Panc1 (cell line): ENCODE data around the gene VAPA. TPM values are rescaled to one million over a fixed set of nuclear protein-coding genes. Genes with fewer than 3 reads are reported as not detected.

Experiments
- ATAC-seq: fragments of 200-7000 bp; cut with Tn5 transposase; 2 replicates; pipeline ENCODE4 v1.9.1; 2020; ENCODE audit warnings: mild to moderate bottlenecking, moderate library complexity
- BruUV-seq: library from RNA; stranded (reverse); fragments of 400-500 nt; replicated peaks from 2 replicates; lab custom pipeline; 2021; lab: Mats Ljungman, UMichigan
- CTCF ChIA-PET: fragments of 300-600 bp; sonication (Branson Sonifier 250); formaldehyde crosslinking; loops from one replicate; lab custom pipeline; 2022; ENCODE audit warnings: antibody characterized with exemption; lab: Charles Lee
- POLR2A ChIA-PET: fragments of 300-600 bp; sonication (Branson Sonifier 250); formaldehyde crosslinking; loops from one replicate; lab custom pipeline; 2022; ENCODE audit warnings: antibody characterized with exemption; lab: Charles Lee
- DNase-seq: peaks from one replicate; pipeline ENCODE4 v3.0.0-alpha.2; 2010; ENCODE audit warnings: low read depth, low spot score
- H3K27ac ChIP-seq: 2 replicates; pipeline ENCODE4 v1.5.1; 2011; ENCODE audit warnings: mild to moderate bottlenecking, low read length, inconsistent platforms
- H3K27me3 ChIP-seq: fragments of 200-500 bp; sonication (Bioruptor generic); 2 replicates; pipeline ENCODE4 v1.6.0; 2014; ENCODE audit warnings: low read length, inconsistent platforms; ENCODE audit not compliant: control insufficient read depth, insufficient read depth
- H3K36me3 ChIP-seq: fragments of 200-500 bp; sonication (Bioruptor generic); 2 replicates; pipeline ENCODE4 v1.5.1; 2014; ENCODE audit warnings: inconsistent platforms, mild to moderate bottlenecking, low read length, moderate library complexity; ENCODE audit not compliant: control insufficient read depth, insufficient read depth
- H3K4me1 ChIP-seq: 2 replicates; pipeline ENCODE4 v1.5.1; 2011; ENCODE audit warnings: inconsistent platforms, mild to moderate bottlenecking, low read length, moderate library complexity; ENCODE audit not compliant: control insufficient read depth, insufficient read depth
- H3K4me3 ChIP-seq, 2 experiments: 2 replicates each; pipeline ENCODE4 v1.5.1; 2011 to 2012; ENCODE audit warnings: low read depth in 2 of 2, low read length in 2 of 2, mild to moderate bottlenecking in 2 of 2, inconsistent platforms in 1 of 2, moderate library complexity in 1 of 2
- H3K9me3 ChIP-seq: fragments of 200-500 bp; sonication (Bioruptor generic); 2 replicates; pipeline ENCODE4 v1.5.1; 2014; ENCODE audit warnings: low read depth, mild to moderate bottlenecking, inconsistent platforms, low read length, moderate library complexity; ENCODE audit not compliant: control insufficient read depth, insufficient read depth
- POLR2AphosphoS5 ChIP-seq: IDR thresholded peaks from 2 replicates; pipeline ENCODE4 v1.6.1; 2012; ENCODE audit warnings: mild to moderate bottlenecking, low read depth, low read length, moderate library complexity
- SIN3A ChIP-seq: IDR thresholded peaks from 2 replicates; pipeline ENCODE4 v1.6.1; 2012; ENCODE audit warnings: low read depth, mild to moderate bottlenecking, low read length, moderate library complexity, borderline replicate concordance; ENCODE audit not compliant: insufficient read depth
- TCF7L2 ChIP-seq: IDR thresholded peaks from 2 replicates; pipeline ENCODE4 v1.6.1; 2011; ENCODE audit warnings: mild to moderate bottlenecking, low read depth, low read length, inconsistent platforms
- in situ Hi-C: cut with HindIII; loops from 2 replicates; pipeline ENCODE4 v1.10.0; 2016; ENCODE audit warnings: low sequenced_read_pairs, low pct_unique_long_range_greater_than_20kb
- intact Hi-C: fragments of 100-400 bp; cut with micrococcal nuclease; formaldehyde crosslinking; loops from one replicate; pipeline ENCODE4 v1.10.0; 2022; ENCODE audit not compliant: unreplicated experiment
- total RNA-seq: library from RNA; stranded (reverse); gene quantifications from one replicate; pipeline ENCODE4 v1.2.1, GENCODE V29; 2021; ENCODE audit not compliant: unreplicated experiment
- TF ChIP-seq, protein P1 (sequence below): fragments of 450-650 bp; IDR thresholded peaks from 2 replicates; pipeline ENCODE4 v1.5.1; 2017; ENCODE audit warnings: mild to moderate bottlenecking
- TF ChIP-seq, protein P2 (sequence below), 2 experiments: IDR thresholded peaks; 2 replicates each; pipeline ENCODE4 v1.6.1; 2011 to 2012; ENCODE audit warnings: low read depth in 2 of 2, control low read depth in 1 of 2, low read length in 1 of 2, mild to moderate bottlenecking in 1 of 2, moderate library complexity in 1 of 2; ENCODE audit not compliant: insufficient read depth in 1 of 2

VAPA gene
- total RNA-seq, 1 experiment from 2014 or later: 228 TPM

DNA sequence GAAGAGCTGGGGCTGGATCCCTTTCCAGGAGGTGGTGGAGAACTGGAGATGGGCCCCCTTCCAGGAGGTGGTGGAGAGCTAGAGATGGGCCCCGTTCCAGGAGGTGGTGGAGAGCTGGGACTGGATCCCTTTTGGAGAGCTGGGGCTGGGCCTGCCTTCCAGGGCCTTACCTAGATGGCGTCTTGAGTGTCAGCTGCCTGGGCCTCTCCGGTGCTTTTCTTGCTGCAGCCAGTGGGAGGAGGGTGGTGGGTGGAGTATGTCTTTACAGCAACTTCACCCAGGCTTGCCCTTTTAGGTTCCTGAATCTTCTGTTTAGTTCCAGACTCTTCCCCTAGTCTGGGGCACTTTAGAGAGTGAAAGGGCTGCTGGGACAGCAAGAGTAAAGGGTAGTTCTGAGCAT, 47.2 kb upstream of the VAPA start:
- no peak for DNase-seq
- intact Hi-C loops: no loop called here
- no TSS peak for BruUV-seq
- H3K27me3 ChIP-seq: no peaks in the 10 kb centered on the region
- ChIA-PET POLR2A (no interaction called here), CTCF (no interaction called here)
- TF ChIP-seq TCF7L2: no peak
- TF ChIP-seq, protein P1, sequence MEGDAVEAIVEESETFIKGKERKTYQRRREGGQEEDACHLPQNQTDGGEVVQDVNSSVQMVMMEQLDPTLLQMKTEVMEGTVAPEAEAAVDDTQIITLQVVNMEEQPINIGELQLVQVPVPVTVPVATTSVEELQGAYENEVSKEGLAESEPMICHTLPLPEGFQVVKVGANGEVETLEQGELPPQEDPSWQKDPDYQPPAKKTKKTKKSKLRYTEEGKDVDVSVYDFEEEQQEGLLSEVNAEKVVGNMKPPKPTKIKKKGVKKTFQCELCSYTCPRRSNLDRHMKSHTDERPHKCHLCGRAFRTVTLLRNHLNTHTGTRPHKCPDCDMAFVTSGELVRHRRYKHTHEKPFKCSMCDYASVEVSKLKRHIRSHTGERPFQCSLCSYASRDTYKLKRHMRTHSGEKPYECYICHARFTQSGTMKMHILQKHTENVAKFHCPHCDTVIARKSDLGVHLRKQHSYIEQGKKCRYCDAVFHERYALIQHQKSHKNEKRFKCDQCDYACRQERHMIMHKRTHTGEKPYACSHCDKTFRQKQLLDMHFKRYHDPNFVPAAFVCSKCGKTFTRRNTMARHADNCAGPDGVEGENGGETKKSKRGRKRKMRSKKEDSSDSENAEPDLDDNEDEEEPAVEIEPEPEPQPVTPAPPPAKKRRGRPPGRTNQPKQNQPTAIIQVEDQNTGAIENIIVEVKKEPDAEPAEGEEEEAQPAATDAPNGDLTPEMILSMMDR: no peak
- TF ChIP-seq, protein P2, sequence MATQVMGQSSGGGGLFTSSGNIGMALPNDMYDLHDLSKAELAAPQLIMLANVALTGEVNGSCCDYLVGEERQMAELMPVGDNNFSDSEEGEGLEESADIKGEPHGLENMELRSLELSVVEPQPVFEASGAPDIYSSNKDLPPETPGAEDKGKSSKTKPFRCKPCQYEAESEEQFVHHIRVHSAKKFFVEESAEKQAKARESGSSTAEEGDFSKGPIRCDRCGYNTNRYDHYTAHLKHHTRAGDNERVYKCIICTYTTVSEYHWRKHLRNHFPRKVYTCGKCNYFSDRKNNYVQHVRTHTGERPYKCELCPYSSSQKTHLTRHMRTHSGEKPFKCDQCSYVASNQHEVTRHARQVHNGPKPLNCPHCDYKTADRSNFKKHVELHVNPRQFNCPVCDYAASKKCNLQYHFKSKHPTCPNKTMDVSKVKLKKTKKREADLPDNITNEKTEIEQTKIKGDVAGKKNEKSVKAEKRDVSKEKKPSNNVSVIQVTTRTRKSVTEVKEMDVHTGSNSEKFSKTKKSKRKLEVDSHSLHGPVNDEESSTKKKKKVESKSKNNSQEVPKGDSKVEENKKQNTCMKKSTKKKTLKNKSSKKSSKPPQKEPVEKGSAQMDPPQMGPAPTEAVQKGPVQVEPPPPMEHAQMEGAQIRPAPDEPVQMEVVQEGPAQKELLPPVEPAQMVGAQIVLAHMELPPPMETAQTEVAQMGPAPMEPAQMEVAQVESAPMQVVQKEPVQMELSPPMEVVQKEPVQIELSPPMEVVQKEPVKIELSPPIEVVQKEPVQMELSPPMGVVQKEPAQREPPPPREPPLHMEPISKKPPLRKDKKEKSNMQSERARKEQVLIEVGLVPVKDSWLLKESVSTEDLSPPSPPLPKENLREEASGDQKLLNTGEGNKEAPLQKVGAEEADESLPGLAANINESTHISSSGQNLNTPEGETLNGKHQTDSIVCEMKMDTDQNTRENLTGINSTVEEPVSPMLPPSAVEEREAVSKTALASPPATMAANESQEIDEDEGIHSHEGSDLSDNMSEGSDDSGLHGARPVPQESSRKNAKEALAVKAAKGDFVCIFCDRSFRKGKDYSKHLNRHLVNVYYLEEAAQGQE (IDR thresholded peaks at IDR 0.05; ENCODE audit: insufficient read depth in 1 of 2, low read depth in 2 of 2, low read length in 1 of 2): no peak
- TF ChIP-seq POLR2AphosphoS5: no peak
- TF ChIP-seq SIN3A: no peak
- no peaks in the 10 kb centered on the region; the same call in 1 of the 2 replicates for H3K36me3 ChIP-seq
- ATAC-seq: no peak
- H3K9me3 ChIP-seq: peaks cover 4% of the 10 kb centered on the region; the same call in 1 of the 2 replicates
- H3K4me1 ChIP-seq: peaks cover 27% of the 10 kb centered on the region
- no peak overlapping the region for H3K27ac ChIP-seq
- no peak overlapping the region for H3K4me3 ChIP-seq
- in situ Hi-C loops: no loop called here

DNA sequence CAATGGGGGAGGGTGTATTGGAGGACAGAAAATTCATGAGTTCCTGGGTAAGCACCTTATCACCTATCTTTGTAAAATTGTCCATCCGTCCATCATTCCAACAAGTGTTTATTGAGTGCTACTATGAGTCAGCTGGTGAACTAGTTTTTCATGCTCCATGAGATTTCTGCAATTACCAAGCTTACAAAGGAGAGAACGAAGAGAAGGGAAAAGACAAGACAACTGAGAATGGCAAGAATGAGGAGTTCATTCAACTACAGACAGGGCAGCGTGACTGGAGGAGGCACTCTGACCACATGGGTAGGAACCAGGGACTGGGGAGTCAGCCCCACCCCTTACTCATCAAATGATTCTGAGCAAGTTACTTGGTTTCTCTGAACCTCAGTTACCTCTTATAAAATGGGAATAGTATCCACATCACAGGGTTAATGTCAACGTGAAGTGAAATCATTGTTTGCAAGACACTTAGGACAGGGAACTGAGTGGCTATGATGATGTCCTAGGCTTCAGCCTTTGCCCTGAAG, 46.7 kb upstream of the VAPA start:
- CTCF ChIA-PET: no interaction called here
- TF ChIP-seq TCF7L2: no peak
- TF ChIP-seq SIN3A: no peak
- TF ChIP-seq, protein P2 (IDR thresholded peaks at IDR 0.05; ENCODE audit: insufficient read depth in 1 of 2, low read depth in 2 of 2, low read length in 1 of 2): no peak
- TF ChIP-seq, protein P1: no peak
- TF ChIP-seq POLR2AphosphoS5: no peak
- Histone ChIP-seq H3K27ac (0 out of 2 replicates have a peak overlapping the region, but pooled peaks have one; percentile 6), H3K4me3 (no peak overlapping the region), H3K9me3 (peaks cover 4% of the 10 kb centered on the region; the same call in 1 of the 2 replicates), H3K27me3 (no peaks in the 10 kb centered on the region), H3K4me1 (peaks cover 27% of the 10 kb centered on the region), H3K36me3 (no peaks in the 10 kb centered on the region)
- BruUV-seq: no TSS peak
- no peak for DNase-seq
- in situ Hi-C loops (no loop called here), intact Hi-C loops (no loop called here)
- ATAC-seq: no peak
- POLR2A ChIA-PET: no interaction called here
